ENCODE data around the gene DMRTB1.

The DMRTB1 gene

GRCh38 chr1:53495633-53496345 lies 36.6 kb downstream of the DMRTB1 start:
- no peak for DNase-seq

GRCh38 chr1:53498555-53499131 lies 39.4 kb downstream of the DMRTB1 start:
- no peak for DNase-seq

- no peak for DNase-seq
These were observed 40.3 kb downstream of the DMRTB1 start for GRCh38 chr1:53499257-53500203.

GRCh38 chr1:53500204-53501064 lies 41.2 kb downstream of the DMRTB1 start:
- no peak for DNase-seq

- no peak for DNase-seq
These were observed 42.1 kb downstream of the DMRTB1 start for GRCh38 chr1:53501065-53502005.

- DNase-seq: no peak
These were observed 43.6 kb downstream of the DMRTB1 start for GRCh38 chr1:53502641-53503432.

- no peak for DNase-seq
These were observed 44.4 kb downstream of the DMRTB1 start for GRCh38 chr1:53503433-53504217.

GRCh38 chr1:53504901-53505300 lies 45.7 kb downstream of the DMRTB1 start:
- no peak for DNase-seq

- no peak for DNase-seq
These were observed 46.2 kb downstream of the DMRTB1 start for GRCh38 chr1:53505401-53505800.

- DNase-seq: no peak
These were observed 46.7 kb downstream of the DMRTB1 start for GRCh38 chr1:53505891-53506290.

GRCh38 chr1:53506355-53507050 lies 47.3 kb downstream of the DMRTB1 start:
- DNase-seq: no peak

GRCh38 chr1:53507116-53507820 lies 48.1 kb downstream of the DMRTB1 start:
- no peak for DNase-seq

- no peak for DNase-seq
These were observed 49.1 kb downstream of the DMRTB1 start for GRCh38 chr1:53508056-53508990.

- no peak for DNase-seq
These were observed 49.9 kb downstream of the DMRTB1 start for GRCh38 chr1:53508991-53509666.

- DNase-seq: no peak
These were observed 50.6 kb downstream of the DMRTB1 start for GRCh38 chr1:53509775-53510174.

- DNase-seq: no peak
These were observed 51.0 kb downstream of the DMRTB1 start for GRCh38 chr1:53510215-53510614.
